Cerebellar cortex (tissue), 1 donor: ENCODE results near the gene KMT5C.

Experiments used
- DNase-seq: peaks from one replicate; pipeline ENCODE4 v3.0.0-alpha.2; 2015; ENCODE audit warnings: low spot score

KMT5C gene

GRCh38 chr19:55368701-55369563 is 29.3 kb downstream of the KMT5C start:
- DNase-seq, result no peak

GRCh38 chr19:55369653-55370304 is 30.1 kb downstream of the KMT5C start:
- peak; percentile 63 for DNase-seq

- DNase-seq, result no peak
These were observed 30.8 kb downstream of the KMT5C start, which contains the start of gene IL11 for GRCh38 chr19:55370305-55370988. IL11 (minus strand) TSS chr19:55370463; CDS start chr19:55370310, 153 bp downstream.

- DNase-seq, result no peak
These were observed 32.8 kb downstream of the KMT5C start for GRCh38 chr19:55372316-55373081.

GRCh38 chr19:55373306-55373992 is 33.8 kb downstream of the KMT5C start:
- DNase-seq, result no peak

GRCh38 chr19:55373993-55374757 is 34.5 kb downstream of the KMT5C start:
- no peak for DNase-seq

- no peak for DNase-seq
These were observed 36.7 kb downstream of the KMT5C start, which contains the start of gene TMEM190 for GRCh38 chr19:55376241-55376933. TMEM190 (plus strand) TSS chr19:55376826; CDS start chr19:55376854, 28 bp downstream.

- no peak for DNase-seq
These were observed 37.9 kb downstream of the KMT5C start for GRCh38 chr19:55377356-55378131.

- DNase-seq, result no peak
These were observed 39.5 kb downstream of the KMT5C start for GRCh38 chr19:55379174-55379573.

GRCh38 chr19:55382013-55382412 is 42.3 kb downstream of the KMT5C start:
- no peak for DNase-seq

- DNase-seq, result no peak
These were observed 42.9 kb downstream of the KMT5C start for GRCh38 chr19:55382522-55383054.

GRCh38 chr19:55383279-55384130 is 43.8 kb downstream of the KMT5C start:
- no peak for DNase-seq

GRCh38 chr19:55384131-55384919 is 44.6 kb downstream of the KMT5C start, which contains the start of gene TMEM238:
TMEM238 (minus strand) TSS chr19:55384292; CDS start chr19:55384259, 33 bp downstream.
- DNase-seq, result no peak

- DNase-seq, result peak; percentile 98
These were observed 45.4 kb downstream of the KMT5C start for GRCh38 chr19:55384920-55385723.

- DNase-seq, result peak; percentile 99
These were observed 46.2 kb downstream of the KMT5C start, which contains the start of gene RPL28 for GRCh38 chr19:55385724-55386492. RPL28 (plus strand) TSS chr19:55385932; CDS start chr19:55386358, 426 bp downstream.
